ENCODE measurements around the gene ARL14.
"Not testable (repeated sequence)": the region's sequence is repeated elsewhere in the genome, so short reads cannot be mapped to it uniquely, and the experiment has no call there.

ARL14 gene

GRCh38 chr3:160678292-160678842 lies 1.4 kb downstream of the ARL14 start:
- DNase-seq, result no peak

GRCh38 chr3:160684368-160684740 lies 7.4 kb downstream of the ARL14 start:
- DNase-seq, result no peak

GRCh38 chr3:160685144-160685766 lies 8.3 kb downstream of the ARL14 start:
- DNase-seq, result no peak

GRCh38 chr3:160686955-160687535 lies 10.1 kb downstream of the ARL14 start:
- peak; percentile 25 for DNase-seq

GRCh38 chr3:160691151-160691550 lies 14.2 kb downstream of the ARL14 start:
- DNase-seq, result no peak

GRCh38 chr3:160691962-160692361 lies 15.0 kb downstream of the ARL14 start:
- DNase-seq, result no peak

- no peak for DNase-seq
Measured at GRCh38 chr3:160693191-160693590, 16.2 kb downstream of the ARL14 start.

- no peak for DNase-seq
Measured at GRCh38 chr3:160694345-160694744, 17.4 kb downstream of the ARL14 start.

GRCh38 chr3:160695003-160695402 lies 18.0 kb downstream of the ARL14 start:
- no peak for DNase-seq

- DNase-seq, result no peak
Measured at GRCh38 chr3:160695915-160696327, 19.0 kb downstream of the ARL14 start.

GRCh38 chr3:160697637-160698380 lies 20.8 kb downstream of the ARL14 start:
- no peak for DNase-seq

- DNase-seq, result no peak
Measured at GRCh38 chr3:160698599-160699195, 21.7 kb downstream of the ARL14 start.

- no peak for DNase-seq
Measured at GRCh38 chr3:160701490-160701889, 24.5 kb downstream of the ARL14 start.

- no peak for DNase-seq
Measured at GRCh38 chr3:160702290-160702689, 25.3 kb downstream of the ARL14 start.

- DNase-seq, result no peak
Measured at GRCh38 chr3:160703974-160704373, 27.0 kb downstream of the ARL14 start.

GRCh38 chr3:160707187-160707794 lies 30.3 kb downstream of the ARL14 start:
- peak; percentile 59 for DNase-seq

GRCh38 chr3:160709477-160710182 lies 32.7 kb downstream of the ARL14 start:
- no peak for DNase-seq

GRCh38 chr3:160713144-160713543 lies 36.2 kb downstream of the ARL14 start:
- not testable (repeated sequence) for DNase-seq

GRCh38 chr3:160719710-160720109 lies 42.8 kb downstream of the ARL14 start:
- DNase-seq, result no peak

GRCh38 chr3:160720123-160720746 lies 43.3 kb downstream of the ARL14 start:
- no peak for DNase-seq

GRCh38 chr3:160722331-160722730 lies 45.4 kb downstream of the ARL14 start:
- DNase-seq, result no peak

GRCh38 chr3:160725338-160725737 lies 48.4 kb downstream of the ARL14 start:
- DNase-seq, result no peak
